Stimulated activated CD8-positive, alpha-beta memory T cell treated with anti-CD3 and anti-CD28 coated beads, Interleukin-7, amount 100 ng/mL, for 24 hours (primary cell): Measurements from ENCODE around the gene TRAPPC2.

ENCODE experiments used
- DNase-seq: peaks from one replicate; pipeline ENCODE4 v3.0.0-alpha.2; 2020; ENCODE audit warnings: low read depth

TRAPPC2 gene

GRCh38 chrX:13667919-13668318 lies 66.5 kb downstream of the TRAPPC2 start:
- DNase-seq: no peak

GRCh38 chrX:13666836-13667235 lies 67.6 kb downstream of the TRAPPC2 start:
- DNase-seq: no peak

- no peak for DNase-seq
Observed at GRCh38 chrX:13664020-13664419, 70.4 kb downstream of the TRAPPC2 start.

- no peak for DNase-seq
Observed at GRCh38 chrX:13662355-13662791, 72.0 kb downstream of the TRAPPC2 start.
